ENCODE results near the gene PRPH2. TPM values are rescaled to one million over a fixed set of nuclear protein-coding genes. Genes with fewer than 3 reads are reported as not detected.

PRPH2 gene
- total RNA-seq, 1 experiment from 2014 or later: not detected

DNA sequence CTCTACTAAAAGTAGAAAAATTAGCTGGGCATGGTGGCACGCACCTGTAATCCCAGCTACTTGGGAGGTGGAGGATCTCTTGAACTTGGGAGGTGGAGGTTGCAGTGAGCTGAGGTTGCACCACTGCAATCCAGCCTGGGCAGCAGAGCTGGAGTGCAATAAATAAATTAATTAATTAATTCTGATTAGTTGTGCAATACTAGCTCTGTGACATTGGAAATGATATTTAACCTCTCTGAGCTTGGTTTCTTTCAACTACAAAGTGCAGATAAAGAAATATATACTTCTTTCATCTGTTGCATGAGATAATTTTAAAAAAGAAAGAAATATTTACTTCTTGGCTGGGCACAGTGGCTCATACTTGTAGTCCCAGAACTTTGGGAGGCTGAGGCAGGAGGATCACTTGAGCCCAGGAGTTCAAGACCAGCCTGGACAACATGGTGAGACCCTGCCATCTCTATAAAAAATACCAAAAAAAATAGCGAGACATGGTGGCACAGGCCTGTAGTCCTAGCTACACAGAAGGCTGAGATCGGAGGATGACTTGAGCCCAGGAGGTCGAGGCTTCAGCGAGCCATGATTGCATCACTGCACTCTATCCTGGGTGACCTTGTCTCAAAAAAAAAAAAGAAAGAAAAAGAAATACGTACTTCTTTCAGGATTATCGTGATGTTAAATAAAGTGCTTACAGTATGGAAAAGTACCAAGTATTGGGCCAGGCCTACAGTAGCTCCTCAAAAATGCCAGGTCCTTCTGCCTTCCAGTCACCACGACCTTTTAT is 39.1 kb upstream of the PRPH2 start:
- in situ Hi-C loops (cut with HindIII; ENCODE audit: low pct_unique_long_range_greater_than_20kb, low sequenced_read_pairs): no loop called here
- intact Hi-C loops (cut with micrococcal nuclease; ENCODE audit: unreplicated experiment): no loop called here
- CTCF ChIA-PET: no interaction called here
- no TSS peak for BruUV-seq (replicated peaks)
- POLR2A ChIA-PET: interaction anchor here (0.6 kb wide), 3 partner anchors 20 to 526 kb away, joined by 3 to 4 read pairs (median 3); no protein-coding TSS in a partner anchor
- Histone ChIP-seq H3K27ac (ENCODE audit: low read length) (no peak overlapping the region), H3K4me3 (ENCODE audit: low read depth in 2 of 2, low read length in 2 of 2) (no peak overlapping the region), H3K9me3 (ENCODE audit: control insufficient read depth, insufficient read depth, low read depth, low read length) (no peaks in the 10 kb centered on the region), H3K4me1 (ENCODE audit: control insufficient read depth, insufficient read depth, low read length) (peaks cover 12% of the 10 kb centered on the region), H3K36me3 (ENCODE audit: control insufficient read depth, insufficient read depth, low read length) (no peaks in the 10 kb centered on the region), H3K27me3 (ENCODE audit: control insufficient read depth, insufficient read depth, low read length) (no peaks in the 10 kb centered on the region)
- ATAC-seq (no peak), DNase-seq (ENCODE audit: low read depth, low spot score) (no peak)
- TF ChIP-seq TCF7L2 (IDR thresholded peaks at IDR 0.05; ENCODE audit: low read depth, low read length): no peak
- TF ChIP-seq POLR2AphosphoS5 (IDR thresholded peaks at IDR 0.05; ENCODE audit: low read depth, low read length): no peak
- TF ChIP-seq, protein P1, sequence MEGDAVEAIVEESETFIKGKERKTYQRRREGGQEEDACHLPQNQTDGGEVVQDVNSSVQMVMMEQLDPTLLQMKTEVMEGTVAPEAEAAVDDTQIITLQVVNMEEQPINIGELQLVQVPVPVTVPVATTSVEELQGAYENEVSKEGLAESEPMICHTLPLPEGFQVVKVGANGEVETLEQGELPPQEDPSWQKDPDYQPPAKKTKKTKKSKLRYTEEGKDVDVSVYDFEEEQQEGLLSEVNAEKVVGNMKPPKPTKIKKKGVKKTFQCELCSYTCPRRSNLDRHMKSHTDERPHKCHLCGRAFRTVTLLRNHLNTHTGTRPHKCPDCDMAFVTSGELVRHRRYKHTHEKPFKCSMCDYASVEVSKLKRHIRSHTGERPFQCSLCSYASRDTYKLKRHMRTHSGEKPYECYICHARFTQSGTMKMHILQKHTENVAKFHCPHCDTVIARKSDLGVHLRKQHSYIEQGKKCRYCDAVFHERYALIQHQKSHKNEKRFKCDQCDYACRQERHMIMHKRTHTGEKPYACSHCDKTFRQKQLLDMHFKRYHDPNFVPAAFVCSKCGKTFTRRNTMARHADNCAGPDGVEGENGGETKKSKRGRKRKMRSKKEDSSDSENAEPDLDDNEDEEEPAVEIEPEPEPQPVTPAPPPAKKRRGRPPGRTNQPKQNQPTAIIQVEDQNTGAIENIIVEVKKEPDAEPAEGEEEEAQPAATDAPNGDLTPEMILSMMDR (IDR thresholded peaks at IDR 0.05): no peak
- TF ChIP-seq, protein P2, sequence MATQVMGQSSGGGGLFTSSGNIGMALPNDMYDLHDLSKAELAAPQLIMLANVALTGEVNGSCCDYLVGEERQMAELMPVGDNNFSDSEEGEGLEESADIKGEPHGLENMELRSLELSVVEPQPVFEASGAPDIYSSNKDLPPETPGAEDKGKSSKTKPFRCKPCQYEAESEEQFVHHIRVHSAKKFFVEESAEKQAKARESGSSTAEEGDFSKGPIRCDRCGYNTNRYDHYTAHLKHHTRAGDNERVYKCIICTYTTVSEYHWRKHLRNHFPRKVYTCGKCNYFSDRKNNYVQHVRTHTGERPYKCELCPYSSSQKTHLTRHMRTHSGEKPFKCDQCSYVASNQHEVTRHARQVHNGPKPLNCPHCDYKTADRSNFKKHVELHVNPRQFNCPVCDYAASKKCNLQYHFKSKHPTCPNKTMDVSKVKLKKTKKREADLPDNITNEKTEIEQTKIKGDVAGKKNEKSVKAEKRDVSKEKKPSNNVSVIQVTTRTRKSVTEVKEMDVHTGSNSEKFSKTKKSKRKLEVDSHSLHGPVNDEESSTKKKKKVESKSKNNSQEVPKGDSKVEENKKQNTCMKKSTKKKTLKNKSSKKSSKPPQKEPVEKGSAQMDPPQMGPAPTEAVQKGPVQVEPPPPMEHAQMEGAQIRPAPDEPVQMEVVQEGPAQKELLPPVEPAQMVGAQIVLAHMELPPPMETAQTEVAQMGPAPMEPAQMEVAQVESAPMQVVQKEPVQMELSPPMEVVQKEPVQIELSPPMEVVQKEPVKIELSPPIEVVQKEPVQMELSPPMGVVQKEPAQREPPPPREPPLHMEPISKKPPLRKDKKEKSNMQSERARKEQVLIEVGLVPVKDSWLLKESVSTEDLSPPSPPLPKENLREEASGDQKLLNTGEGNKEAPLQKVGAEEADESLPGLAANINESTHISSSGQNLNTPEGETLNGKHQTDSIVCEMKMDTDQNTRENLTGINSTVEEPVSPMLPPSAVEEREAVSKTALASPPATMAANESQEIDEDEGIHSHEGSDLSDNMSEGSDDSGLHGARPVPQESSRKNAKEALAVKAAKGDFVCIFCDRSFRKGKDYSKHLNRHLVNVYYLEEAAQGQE (IDR thresholded peaks at IDR 0.05; ENCODE audit: insufficient read depth in 1 of 2, low read depth in 2 of 2, low read length in 1 of 2): no peak
- no peak for TF ChIP-seq SIN3A (IDR thresholded peaks at IDR 0.05; ENCODE audit: borderline replicate concordance, insufficient read depth, low read depth, low read length)

DNA sequence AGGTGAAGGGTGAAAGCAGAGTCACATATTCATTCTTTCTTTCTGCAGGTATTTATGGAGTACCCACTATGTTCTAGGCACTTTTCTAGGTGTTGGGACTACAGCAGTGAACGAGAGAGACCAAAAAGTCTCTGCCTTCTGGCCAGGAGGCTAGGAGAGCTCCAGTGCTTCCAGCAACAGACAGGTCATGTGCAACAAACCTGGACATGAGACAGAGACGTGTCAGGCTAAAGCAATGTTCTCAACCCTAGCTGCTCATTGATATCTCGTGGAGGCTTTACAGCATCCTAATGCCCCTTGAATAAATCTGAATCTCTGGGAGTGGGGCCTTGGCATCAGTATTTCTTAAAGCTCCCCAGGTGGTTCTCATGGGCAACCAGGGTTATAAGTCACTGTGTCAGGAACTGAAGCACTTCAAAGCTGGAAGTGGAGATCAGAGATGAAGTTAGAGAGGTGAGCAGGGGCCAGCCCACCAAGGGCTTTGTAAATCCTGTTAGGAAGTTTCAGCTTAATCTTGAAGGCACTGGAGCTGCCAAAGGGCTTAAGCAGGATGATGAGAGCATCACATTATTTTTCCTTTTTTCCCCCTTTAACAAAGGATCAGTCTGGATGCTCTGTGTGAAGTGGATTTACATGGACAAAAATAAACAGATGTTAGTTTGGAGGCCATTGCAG is 36.5 kb upstream of the PRPH2 start:
- BruUV-seq (replicated peaks): no TSS peak
- no peak for DNase-seq (ENCODE audit: low read depth, low spot score)
- Histone ChIP-seq H3K9me3 (ENCODE audit: control insufficient read depth, insufficient read depth, low read depth, low read length) (no peaks in the 10 kb centered on the region), H3K4me1 (ENCODE audit: control insufficient read depth, insufficient read depth, low read length) (no peaks in the 10 kb centered on the region), H3K36me3 (ENCODE audit: control insufficient read depth, insufficient read depth, low read length) (no peaks in the 10 kb centered on the region), H3K27ac (ENCODE audit: low read length) (no peak overlapping the region), H3K4me3 (ENCODE audit: low read depth in 2 of 2, low read length in 2 of 2) (no peak overlapping the region), H3K27me3 (ENCODE audit: control insufficient read depth, insufficient read depth, low read length) (no peaks in the 10 kb centered on the region)
- POLR2A ChIA-PET: interaction anchor here (0.5 kb wide), 1 partner anchor 238 kb away, joined by 3 read pairs; no protein-coding TSS in a partner anchor
- in situ Hi-C loops (cut with HindIII; ENCODE audit: low pct_unique_long_range_greater_than_20kb, low sequenced_read_pairs): no loop called here
- CTCF ChIA-PET: no interaction called here
- no peak for ATAC-seq
- TF ChIP-seq SIN3A (IDR thresholded peaks at IDR 0.05; ENCODE audit: borderline replicate concordance, insufficient read depth, low read depth, low read length): no peak
- no peak for TF ChIP-seq POLR2AphosphoS5 (IDR thresholded peaks at IDR 0.05; ENCODE audit: low read depth, low read length)
- TF ChIP-seq, protein P1 (IDR thresholded peaks at IDR 0.05): no peak
- TF ChIP-seq TCF7L2 (IDR thresholded peaks at IDR 0.05; ENCODE audit: low read depth, low read length): no peak
- TF ChIP-seq, protein P2 (IDR thresholded peaks at IDR 0.05; ENCODE audit: insufficient read depth in 1 of 2, low read depth in 2 of 2, low read length in 1 of 2): no peak
- intact Hi-C loops (cut with micrococcal nuclease; ENCODE audit: unreplicated experiment): no loop called here

All from Panc1 (cell line).